NCI-H460 (cell line): ENCODE measurements around the gene DMRTB1. TPM values are rescaled to one million over a fixed set of nuclear protein-coding genes. Genes with fewer than 3 reads are reported as not detected.
"Not testable (repeated sequence)": the region's sequence is repeated elsewhere in the genome, so short reads cannot be mapped to it uniquely, and the experiment has no call there.

Source experiments
- DNase-seq: peaks from one replicate; pipeline ENCODE4 v3.0.0-alpha.2; 2016; ENCODE audit warnings: low read depth; ENCODE audit errors: extremely low read depth
- total RNA-seq: library from RNA; depleted of rRNA; stranded (reverse); fragments of >200 nt; shearing (Covaris generic); gene quantifications from 2 replicates; pipeline ENCODE4 v1.2.3, GENCODE V29; 2014

The DMRTB1 gene
- total RNA-seq, 1 experiment from 2014 or later = not detected

DNA sequence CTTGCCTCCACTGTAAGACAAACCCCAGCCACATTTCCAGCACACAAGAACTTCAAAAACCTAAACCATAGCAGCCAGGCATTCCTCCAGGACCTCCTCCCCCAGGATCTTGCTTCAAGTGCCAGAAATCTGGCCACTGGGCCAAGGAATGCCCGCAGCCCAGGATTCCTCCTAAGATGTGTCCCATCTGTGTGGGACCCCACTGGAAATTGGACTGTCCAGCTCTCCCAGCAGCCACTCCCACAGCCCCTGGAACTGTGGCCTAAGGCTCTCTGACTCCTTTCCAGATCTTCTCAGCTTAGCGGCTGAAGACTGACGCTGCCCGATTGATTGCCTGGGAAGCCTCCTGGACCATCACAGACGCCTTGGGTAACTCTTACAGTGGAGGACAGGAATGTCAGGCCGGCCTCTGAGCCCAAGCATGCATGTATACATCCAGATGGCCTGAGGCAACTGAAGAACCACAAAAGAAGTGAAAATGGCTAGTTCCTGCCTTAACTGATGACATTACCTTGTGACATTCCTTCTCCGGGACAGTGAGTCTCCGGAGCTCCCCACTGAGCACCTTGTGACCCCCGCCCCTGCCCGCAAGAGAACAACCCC, 24.7 kb upstream of the DMRTB1 start:
- not testable (repeated sequence) for DNase-seq

DNA sequence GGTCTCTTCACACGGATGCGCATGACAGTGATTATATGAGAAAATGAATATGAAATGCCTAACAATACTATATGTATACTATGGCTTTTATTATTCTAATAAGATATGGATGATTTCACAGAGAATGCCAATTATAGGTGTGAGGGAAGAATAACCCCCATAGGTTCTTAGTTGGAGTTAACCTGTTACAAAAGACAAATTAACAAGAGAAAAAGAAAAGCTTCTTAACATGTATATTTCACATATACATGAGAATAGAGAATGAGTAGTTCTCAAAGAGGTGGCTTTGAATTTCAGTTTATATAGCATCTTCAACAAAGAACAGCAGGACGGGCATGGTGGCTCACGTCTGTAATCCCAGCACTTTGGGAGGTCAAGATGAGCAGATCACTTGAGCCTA, 24.0 kb upstream of the DMRTB1 start:
- DNase-seq = no peak

GRCh38 chr1:53438427-53439336, 20.5 kb upstream of the DMRTB1 start:
- DNase-seq = no peak

GRCh38 chr1:53439337-53440207, 19.6 kb upstream of the DMRTB1 start:
- DNase-seq = no peak

GRCh38 chr1:53440633-53441032, 18.6 kb upstream of the DMRTB1 start:
- DNase-seq = no peak

GRCh38 chr1:53442299-53442698, 16.9 kb upstream of the DMRTB1 start:
- no peak for DNase-seq

- no peak for DNase-seq
Observed at GRCh38 chr1:53446051-53446450, 13.1 kb upstream of the DMRTB1 start.

DNA sequence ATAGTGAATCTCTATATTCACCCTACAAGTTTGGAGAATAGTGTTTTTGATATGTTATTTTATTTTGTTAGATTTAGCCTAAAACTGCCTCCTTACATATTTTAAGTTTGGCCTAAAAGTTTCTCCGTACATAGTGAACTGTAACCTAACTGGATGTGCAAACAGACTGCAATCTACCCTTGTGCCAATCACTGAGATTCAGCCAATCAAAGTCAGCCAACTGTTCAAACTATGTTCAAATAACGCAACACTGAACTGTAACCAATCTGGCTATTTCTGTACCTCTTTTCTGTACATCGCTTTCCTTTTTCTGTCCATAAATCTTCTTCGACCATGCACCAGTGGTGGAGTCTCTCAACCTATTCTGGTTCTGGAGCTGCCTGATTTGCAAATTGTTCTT, 11.8 kb upstream of the DMRTB1 start:
- no peak for DNase-seq

DNA sequence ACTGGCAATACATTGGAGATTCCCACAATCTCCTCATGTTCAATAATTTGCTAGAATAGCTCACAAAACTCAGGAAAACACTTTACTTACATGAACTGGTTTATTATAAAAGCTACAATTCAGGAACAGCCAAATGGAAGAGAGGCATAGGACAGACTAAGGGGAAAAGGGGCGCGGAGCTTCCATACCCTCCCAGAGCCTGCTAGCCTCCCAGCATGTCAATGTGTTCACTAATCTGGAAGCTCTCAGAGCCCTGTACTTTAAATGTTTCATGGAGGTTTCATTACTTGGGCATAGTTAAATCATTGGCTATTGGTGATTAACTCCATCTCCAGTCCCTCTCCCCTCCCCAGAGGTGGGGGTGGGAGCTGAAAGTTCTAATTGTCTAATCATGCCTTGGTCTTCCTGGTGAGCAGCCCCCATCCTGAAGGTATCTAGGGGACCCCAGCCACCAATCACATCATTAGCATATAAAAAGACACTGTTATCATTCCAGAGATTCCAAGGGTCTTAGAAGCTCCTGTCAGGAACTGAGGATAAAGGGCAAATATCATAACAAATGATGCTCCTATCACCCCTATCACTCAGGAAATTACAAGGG, 10.9 kb upstream of the DMRTB1 start:
- no peak for DNase-seq

DNA sequence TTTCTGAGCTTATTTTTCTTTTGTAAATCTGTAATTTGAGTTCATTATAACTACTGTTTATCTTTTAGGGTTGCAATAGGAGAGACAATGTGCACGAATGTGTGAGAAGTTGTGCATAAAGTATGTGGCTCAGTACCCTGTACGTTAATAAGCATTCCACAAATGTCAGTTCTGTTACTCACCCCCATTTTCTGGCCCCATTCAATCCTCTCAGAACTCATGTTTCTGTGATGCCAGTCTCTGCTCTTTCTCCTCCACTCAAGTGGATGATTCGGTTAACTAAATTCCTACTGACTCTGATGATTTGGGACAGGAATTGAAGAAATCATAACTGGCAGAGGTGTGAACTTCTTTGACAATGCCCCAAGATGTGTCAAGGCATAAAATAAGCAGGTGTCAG, 10.2 kb upstream of the DMRTB1 start:
- DNase-seq = peak; percentile 55

DNA sequence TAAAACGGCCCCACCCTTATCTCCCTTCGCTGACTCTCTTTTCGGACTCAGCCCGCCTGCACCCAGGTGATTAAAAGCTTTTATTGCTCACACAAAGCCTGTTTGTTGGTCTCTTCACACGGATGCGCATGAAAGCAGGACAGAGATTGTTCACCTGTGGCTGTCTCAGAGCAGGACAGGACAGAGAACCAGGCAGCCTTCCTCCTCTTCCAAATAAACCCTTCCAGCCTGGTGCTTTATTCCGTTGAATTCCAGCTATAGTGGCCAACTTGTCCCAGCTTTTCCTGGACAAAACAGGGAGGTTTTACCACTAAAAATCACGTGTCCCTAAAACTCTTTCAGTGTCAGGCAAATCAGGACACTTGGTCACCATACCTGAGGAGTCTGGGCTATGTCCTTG, 9.5 kb upstream of the DMRTB1 start:
- DNase-seq = no peak

- DNase-seq = no peak
Observed at GRCh38 chr1:53450225-53450624, 9.0 kb upstream of the DMRTB1 start.

DNA sequence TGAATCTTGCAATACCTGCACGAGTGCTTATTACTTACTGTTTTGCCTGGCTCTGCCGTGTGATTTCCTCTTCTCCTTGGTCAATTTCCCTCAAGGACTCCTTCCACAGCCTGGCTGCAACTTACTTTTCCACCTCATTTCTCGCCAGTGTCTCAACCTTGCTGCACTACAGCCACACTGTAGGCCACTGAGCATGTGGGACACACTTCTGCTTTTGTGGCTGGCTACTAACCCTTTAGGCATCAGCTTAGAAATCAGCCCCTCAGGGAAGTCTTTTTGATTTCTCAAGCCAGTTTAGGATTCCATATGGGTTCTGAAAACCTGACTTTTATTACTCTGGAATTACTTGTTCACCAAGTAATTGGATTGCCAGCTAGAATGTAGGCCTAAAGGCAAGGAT, 5.2 kb upstream of the DMRTB1 start:
- DNase-seq = no peak

- DNase-seq = no peak
Observed at GRCh38 chr1:53455364-53455991, 3.7 kb upstream of the DMRTB1 start.

DNA sequence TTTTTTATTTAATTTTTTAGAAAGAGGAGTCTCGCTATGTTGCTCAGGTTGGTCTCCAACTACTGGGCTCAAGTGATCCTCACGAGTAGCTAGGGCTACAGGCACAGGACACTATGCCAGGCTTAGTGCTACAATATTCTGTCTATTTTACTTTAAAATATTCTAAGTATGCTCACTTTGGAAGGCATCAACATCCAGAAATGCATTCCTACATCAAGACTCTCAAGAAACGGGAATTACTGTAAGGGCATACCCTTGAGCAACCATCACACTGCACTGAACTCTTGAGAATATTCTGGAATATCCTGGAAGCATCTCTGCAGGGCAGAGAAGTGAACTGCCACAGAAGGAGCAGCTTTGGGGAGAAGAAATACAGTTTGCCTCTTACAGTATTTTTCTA, 565 bp upstream of the DMRTB1 start:
- DNase-seq = no peak

DNA sequence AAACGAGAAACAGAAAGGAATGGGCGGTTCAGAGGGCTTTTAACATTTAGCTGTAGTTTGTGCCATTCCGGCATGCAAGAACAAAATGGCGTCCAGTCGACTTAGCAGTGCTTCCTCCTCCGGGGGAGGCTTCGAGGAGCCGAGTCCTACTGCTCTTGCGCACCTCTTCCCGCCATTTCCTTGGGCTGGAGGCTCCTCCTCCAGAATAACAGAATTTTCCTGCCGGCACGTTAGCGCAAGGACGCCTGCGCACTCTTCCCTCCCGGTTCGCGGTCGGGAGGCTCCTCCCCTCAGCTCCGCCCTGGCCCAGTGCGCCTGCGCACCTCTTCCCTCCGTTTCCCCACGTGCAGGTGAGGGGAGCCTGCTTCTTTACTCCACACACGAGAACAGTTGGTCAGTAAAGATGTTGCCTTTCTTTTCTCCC, 1.0 kb downstream of the DMRTB1 start:
- no peak for DNase-seq

GRCh38 chr1:53460666-53461322, 1.6 kb downstream of the DMRTB1 start:
- no peak for DNase-seq

DNA sequence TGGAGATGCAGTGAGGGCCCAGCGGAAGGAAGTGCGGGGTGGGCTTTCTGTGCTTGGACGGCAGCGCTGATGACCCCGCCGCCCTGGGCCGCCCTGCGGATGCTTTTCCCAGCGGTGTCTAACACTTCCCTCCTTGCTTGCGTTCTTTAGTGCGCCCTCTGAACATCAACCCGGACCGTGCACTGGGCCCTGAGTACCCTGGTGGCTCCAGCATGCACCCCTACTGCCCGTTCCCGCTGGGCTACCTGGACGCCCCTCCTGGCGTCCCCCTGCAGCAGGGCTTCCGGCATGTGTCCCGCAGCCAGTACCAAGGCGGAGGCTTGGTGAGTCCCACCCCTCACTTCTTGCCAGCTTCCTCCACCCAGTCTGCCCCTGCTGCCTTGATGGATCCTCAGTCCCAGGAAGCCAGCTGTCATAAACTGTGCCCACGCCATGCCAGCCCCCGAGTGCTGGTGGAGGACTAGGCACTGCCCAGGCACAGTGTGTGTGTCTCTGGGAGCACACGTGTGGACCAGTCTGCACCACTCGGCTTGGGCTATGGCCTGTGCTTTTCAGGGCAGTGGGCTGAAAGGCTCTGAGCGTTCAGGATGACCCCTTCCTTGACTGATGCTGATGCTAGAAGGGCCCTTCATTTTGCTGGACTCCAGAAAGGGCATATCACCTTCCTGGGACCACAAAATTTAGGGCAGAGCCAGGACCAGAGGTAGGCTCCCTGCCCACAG, 2.3 kb downstream of the DMRTB1 start:
- no peak for DNase-seq

DNA sequence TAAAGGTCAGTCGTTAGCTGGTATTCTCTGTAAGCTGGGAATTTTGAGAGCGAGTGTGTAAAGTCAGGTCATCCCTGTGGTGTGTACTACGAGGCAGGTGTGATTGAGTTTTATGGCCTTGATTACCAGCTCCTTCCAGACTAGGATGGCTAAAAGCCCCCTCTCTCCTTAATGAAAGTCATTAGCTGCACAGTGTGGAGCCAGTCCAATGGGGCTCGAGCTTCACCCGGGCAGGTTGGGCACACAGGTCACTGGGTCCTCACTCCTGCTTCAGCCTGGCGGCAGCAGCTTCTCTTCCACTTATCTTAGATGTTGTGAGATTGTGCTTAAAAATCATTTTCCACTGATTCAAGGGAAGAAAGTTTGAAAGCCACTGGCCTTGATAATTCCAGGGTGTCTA, 3.0 kb downstream of the DMRTB1 start:
- no peak for DNase-seq
